ENCODE results near the gene SUN2.
A peak's percentile ranks its signal among the peaks of the same experiment; 100 is the strongest.

SUN2 gene

DNA sequence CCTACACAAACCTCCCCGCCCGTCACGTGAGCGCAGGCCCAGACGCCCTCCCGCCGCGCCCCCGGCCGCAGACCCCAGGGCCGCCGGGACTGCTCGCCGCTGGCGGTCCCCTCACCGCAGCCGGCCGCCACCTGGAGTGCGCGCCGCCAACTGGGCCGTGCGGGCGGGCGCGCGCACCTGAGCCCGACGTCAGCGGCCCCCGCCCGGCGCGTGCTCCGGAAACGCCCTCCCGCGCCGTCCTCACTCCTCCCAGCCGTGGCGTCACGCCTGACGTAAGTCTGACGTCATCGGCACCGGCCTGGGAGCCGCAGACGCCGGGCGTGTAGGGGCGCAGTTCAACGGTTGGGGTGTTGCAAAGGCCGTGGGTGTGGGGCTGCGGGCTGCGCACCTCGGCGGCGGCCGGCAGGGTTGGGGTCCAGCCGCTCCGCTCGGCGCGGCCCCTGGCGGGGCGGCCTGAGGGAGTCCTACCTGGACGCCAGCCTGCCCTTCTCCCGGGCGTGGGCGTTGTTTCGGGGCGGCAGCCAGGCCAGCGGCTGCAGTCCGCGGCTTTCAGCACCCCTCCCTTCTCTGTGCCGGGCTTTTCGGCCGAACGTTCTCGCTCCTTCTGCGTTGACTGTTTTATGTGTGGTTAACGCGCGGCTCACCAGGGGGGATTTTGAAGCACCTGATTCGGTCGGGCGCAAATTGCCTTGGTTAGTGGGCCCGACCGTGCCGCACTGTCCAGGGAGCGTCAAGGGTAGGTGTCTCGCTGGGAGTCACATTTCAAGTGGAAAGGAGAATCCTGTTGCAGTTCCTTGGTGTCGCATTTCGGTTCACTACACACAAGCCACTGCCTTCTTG, 54.8 kb downstream of the SUN2 start, which contains the start of gene JOSD1 (continued):
- TF ChIP-seq, protein P1, sequence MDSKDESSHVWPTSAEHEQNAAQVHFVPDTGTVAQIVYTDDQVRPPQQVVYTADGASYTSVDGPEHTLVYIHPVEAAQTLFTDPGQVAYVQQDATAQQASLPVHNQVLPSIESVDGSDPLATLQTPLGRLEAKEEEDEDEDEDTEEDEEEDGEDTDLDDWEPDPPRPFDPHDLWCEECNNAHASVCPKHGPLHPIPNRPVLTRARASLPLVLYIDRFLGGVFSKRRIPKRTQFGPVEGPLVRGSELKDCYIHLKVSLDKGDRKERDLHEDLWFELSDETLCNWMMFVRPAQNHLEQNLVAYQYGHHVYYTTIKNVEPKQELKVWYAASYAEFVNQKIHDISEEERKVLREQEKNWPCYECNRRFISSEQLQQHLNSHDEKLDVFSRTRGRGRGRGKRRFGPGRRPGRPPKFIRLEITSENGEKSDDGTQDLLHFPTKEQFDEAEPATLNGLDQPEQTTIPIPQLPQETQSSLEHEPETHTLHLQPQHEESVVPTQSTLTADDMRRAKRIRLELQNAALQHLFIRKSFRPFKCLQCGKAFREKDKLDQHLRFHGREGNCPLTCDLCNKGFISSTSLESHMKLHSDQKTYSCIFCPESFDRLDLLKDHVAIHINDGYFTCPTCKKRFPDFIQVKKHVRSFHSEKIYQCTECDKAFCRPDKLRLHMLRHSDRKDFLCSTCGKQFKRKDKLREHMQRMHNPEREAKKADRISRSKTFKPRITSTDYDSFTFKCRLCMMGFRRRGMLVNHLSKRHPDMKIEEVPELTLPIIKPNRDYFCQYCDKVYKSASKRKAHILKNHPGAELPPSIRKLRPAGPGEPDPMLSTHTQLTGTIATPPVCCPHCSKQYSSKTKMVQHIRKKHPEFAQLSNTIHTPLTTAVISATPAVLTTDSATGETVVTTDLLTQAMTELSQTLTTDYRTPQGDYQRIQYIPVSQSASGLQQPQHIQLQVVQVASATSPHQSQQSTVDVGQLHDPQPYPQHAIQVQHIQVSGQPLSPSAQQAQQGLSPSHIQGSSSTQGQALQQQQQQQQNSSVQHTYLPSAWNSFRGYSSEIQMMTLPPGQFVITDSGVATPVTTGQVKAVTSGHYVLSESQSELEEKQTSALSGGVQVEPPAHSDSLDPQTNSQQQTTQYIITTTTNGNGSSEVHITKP (tag by site-specific recombination; IDR thresholded peaks at IDR 0.05), result peak; percentile 72
- TF ChIP-seq BCL11A (tag by site-specific recombination; IDR thresholded peaks at IDR 0.05; ENCODE audit: low read depth) (peak; percentile 90), ZNF514 (tag by site-specific recombination; IDR thresholded peaks at IDR 0.05) (no peak), ZNF23 (tag by site-specific recombination; IDR thresholded peaks at IDR 0.05; ENCODE audit: borderline replicate concordance) (no peak), ZNF777 (tag by site-specific recombination; IDR thresholded peaks at IDR 0.05; ENCODE audit: borderline replicate concordance) (0 out of 2 replicates have a peak, but pooled peaks have one; percentile 53), ZFP41 (tag by site-specific recombination; IDR thresholded peaks at IDR 0.05; ENCODE audit: borderline replicate concordance) (no peak), ZNF214 (tag by site-specific recombination; IDR thresholded peaks at IDR 0.05; ENCODE audit: borderline replicate concordance) (no peak), ZNF621 (tag by site-specific recombination; IDR thresholded peaks at IDR 0.05) (no peak), ZNF791 (tag by site-specific recombination; IDR thresholded peaks at IDR 0.05) (no peak), ZNF837 (tag by site-specific recombination; IDR thresholded peaks at IDR 0.05) (peak; percentile 64; the same call in 1 of the 2 replicates), ZNF350 (tag by site-specific recombination; IDR thresholded peaks at IDR 0.05) (no peak), ZNF707 (tag by site-specific recombination; IDR thresholded peaks at IDR 0.05) (no peak), HOXA7 (CRISPR knock-in tag; IDR thresholded peaks at IDR 0.05; ENCODE audit: borderline replicate concordance) (no peak), MEIS1 (CRISPR knock-in tag; IDR thresholded peaks at IDR 0.05; ENCODE audit: borderline replicate concordance) (no peak), ZNF776 (tag by site-specific recombination; IDR thresholded peaks at IDR 0.05; ENCODE audit: borderline replicate concordance) (no peak), ZNF335 (tag by site-specific recombination; conservative IDR thresholded peaks at IDR 0.05) (peak; percentile 83), ZBTB8A (tag by site-specific recombination; IDR thresholded peaks at IDR 0.05) (peak; percentile 100), GLIS2 (tag by site-specific recombination; IDR thresholded peaks at IDR 0.05) (peak; percentile 80), ZNF114 (tag by site-specific recombination; IDR thresholded peaks at IDR 0.05) (no peak), REPIN1 (tag by site-specific recombination; IDR thresholded peaks at IDR 0.05; ENCODE audit: low read depth) (peak; percentile 54; the same call in 1 of the 2 replicates), ZNF366 (tag by site-specific recombination; conservative IDR thresholded peaks at IDR 0.05) (peak; percentile 50; the same call in 1 of the 2 replicates), ZNF677 (tag by site-specific recombination; IDR thresholded peaks at IDR 0.05) (no peak), ZNF830 (tag by site-specific recombination; IDR thresholded peaks at IDR 0.05; ENCODE audit: low read depth) (no peak), ZNF221 (tag by site-specific recombination; IDR thresholded peaks at IDR 0.05; ENCODE audit: borderline replicate concordance) (no peak), ZNF184 (tag by site-specific recombination; IDR thresholded peaks at IDR 0.05) (no peak; the same call in 1 of the 2 replicates), ZNF19 (tag by site-specific recombination; IDR thresholded peaks at IDR 0.05; ENCODE audit: low read depth) (no peak), ZSCAN23 (tag by site-specific recombination; IDR thresholded peaks at IDR 0.05) (peak; percentile 95), ZBTB17 (tag by site-specific recombination; IDR thresholded peaks at IDR 0.05) (peak; percentile 84)
- TF ChIP-seq, protein P2, sequence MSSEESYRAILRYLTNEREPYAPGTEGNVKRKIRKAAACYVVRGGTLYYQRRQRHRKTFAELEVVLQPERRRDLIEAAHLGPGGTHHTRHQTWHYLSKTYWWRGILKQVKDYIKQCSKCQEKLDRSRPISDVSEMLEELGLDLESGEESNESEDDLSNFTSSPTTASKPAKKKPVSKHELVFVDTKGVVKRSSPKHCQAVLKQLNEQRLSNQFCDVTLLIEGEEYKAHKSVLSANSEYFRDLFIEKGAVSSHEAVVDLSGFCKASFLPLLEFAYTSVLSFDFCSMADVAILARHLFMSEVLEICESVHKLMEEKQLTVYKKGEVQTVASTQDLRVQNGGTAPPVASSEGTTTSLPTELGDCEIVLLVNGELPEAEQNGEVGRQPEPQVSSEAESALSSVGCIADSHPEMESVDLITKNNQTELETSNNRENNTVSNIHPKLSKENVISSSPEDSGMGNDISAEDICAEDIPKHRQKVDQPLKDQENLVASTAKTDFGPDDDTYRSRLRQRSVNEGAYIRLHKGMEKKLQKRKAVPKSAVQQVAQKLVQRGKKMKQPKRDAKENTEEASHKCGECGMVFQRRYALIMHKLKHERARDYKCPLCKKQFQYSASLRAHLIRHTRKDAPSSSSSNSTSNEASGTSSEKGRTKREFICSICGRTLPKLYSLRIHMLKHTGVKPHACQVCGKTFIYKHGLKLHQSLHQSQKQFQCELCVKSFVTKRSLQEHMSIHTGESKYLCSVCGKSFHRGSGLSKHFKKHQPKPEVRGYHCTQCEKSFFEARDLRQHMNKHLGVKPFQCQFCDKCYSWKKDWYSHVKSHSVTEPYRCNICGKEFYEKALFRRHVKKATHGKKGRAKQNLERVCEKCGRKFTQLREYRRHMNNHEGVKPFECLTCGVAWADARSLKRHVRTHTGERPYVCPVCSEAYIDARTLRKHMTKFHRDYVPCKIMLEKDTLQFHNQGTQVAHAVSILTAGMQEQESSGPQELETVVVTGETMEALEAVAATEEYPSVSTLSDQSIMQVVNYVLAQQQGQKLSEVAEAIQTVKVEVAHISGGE (tag by site-specific recombination; conservative IDR thresholded peaks at IDR 0.05; ENCODE audit: low read depth), result peak; percentile 33; the same call in 1 of the 2 replicates
- TF ChIP-seq, protein P3, sequence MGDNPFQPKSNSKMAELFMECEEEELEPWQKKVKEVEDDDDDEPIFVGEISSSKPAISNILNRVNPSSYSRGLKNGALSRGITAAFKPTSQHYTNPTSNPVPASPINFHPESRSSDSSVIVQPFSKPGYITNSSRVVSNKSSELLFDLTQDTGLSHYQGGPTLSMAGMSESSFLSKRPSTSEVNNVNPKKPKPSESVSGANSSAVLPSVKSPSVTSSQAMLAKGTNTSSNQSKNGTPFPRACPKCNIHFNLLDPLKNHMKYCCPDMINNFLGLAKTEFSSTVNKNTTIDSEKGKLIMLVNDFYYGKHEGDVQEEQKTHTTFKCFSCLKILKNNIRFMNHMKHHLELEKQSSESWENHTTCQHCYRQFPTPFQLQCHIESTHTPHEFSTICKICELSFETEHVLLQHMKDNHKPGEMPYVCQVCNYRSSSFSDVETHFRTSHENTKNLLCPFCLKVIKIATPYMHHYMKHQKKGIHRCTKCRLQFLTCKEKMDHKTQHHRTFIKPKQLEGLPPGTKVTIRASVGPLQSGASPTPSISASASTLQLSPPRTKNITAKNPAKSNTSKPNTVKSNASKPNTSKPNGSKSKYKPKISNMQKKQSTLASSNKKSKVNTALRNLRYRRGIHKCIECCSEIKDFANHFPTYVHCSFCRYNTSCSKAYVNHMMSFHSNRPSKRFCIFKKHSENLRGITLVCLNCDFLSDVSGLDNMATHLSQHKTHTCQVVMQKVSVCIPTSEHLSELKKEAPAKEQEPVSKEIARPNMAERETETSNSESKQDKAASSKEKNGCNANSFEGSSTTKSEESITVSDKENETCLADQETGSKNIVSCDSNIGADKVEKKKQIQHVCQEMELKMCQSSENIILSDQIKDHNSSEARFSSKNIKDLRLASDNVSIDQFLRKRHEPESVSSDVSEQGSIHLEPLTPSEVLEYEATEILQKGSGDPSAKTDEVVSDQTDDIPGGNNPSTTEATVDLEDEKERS (tag by site-specific recombination; IDR thresholded peaks at IDR 0.05), result 0 out of 2 replicates have a peak, but pooled peaks have one; percentile 67

All from HEK293 (cell line).